Stimulated activated CD4-positive, alpha-beta T cell treated with anti-CD3 and anti-CD28 coated beads, Interleukin-12 subunit alpha, Interleukin-12 subunit beta, amount 100 ng/mL, for 48 hours (primary cell): ENCODE results near the gene PNLIPRP2.

Source experiments
- DNase-seq, 3 donors: peaks; one replicate each; pipeline ENCODE4 v3.0.0-alpha.2; 2020; ENCODE audit warnings: low read depth in 2 of 3, low spot score in 1 of 3

PNLIPRP2 gene

DNA sequence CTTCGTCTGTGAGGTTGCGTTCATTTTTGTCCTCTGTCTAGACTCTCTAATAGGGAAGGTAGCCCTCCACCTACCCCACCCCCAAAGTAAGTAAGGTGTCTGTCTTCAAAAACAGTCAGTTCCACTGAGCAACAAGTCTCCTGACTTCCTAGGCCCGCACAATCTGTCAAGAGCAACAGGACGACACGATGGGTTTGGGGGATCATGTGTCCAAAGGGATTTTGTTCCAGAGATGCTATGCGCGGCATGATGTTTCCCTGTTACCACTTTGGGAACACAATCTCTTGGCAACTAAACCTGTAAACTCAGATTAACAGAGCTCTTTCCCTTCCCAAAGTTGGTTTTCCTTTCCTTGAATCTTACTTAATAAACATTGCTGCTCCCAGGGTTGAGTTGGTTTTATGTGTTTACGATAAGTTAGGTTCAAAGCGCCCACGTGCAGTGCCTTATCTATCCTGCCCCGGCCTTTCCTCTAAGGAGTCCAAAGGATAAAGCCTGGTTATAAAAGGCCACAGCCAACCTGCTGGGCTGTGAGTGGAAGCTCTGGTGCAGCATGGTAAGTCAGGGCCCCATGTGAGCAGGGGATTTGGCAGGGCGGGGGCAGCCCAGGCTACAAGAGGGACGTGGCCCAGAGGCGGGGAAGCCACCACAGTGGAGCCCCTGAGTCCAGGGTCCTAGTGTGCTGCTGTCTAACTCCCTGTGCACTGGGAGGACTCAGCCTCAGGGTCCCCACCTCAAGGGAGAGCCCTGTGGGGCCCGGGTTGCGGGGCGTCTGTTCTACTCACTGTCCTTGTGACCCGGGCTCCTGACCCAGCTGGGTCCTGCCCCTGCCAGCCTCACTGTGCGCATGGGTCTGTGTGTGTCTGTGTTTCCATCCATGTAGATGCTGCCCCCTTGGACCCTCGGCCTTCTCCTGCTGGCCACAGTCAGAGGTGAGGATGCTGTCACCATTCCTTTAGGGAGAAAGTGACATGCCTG, at the start of gene PNLIPRP2:
Gene PNLIPRP2 (plus strand): TSS at position 531 of the 978 bp plus-strand sequence.
- DNase-seq, result no peak

DNA sequence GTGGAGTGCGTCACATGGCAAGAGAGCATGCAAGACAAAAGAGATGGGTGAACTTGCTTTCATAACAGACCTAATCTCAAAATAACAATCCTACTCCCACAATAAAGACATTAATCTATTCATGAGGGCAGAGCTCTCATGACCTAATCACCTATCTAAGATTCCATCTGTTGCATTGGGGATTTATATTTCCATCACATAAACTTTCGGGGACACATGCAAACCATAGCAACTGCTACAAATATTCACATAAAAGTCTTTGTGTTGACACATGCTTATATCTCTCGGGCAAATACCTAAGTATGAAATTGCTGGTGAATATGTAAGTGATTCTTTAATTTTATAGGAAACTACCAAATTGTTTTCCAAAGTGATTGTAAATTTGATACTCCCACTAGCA, 46.0 kb upstream of the PNLIPRP2 start:
- no peak for DNase-seq

DNA sequence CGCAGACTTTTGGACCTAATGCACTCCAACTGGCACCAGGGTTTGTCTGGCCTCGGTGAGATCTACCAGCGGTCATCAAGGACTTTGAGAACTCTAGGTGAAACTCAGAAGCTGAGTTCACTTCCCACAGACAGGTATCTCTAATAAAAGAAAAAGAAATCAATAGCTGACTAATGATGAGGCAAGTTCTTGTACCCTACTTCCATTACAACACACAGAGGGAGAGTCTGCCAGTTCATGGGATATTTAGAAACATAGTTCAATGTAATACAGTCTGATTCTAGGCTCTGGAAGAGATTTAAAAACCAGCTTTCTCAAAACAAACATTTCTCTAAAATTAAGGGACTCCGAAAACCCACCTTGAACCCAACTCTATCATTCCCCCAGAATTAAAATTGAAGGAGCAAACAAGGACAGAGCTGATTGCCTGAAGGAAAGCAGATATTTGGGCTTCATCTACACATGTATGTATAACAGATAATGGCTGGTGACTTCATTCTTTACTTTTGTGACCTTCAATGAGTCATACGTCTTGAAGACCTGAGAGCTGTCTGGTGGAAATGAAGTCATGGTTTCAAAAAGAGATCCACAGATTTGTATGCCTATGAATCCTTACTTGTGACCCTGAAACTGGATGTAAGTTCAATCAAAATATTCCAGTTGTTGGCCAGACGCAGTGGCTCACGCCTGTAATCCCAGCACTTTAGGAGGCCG, 32.7 kb upstream of the PNLIPRP2 start:
- DNase-seq, result no peak

DNA sequence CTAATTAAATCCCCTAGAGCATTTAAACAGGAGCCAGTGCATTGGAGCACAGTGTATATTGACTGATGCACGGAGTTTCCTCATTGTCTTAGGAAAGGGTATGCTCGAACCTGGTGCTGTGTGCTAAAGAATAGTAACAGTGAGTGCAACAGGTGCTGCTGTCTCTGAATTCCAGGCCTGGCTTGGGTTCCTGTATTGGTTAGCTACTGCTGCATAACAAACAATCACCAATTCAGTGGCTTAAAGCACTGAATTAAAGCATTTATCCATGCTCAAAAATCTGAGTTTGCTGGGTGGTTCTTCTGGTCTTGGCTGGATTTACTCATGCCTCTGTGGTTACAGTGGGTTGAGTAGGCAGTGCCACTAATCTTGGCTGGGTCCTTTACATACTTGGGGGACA, 31.8 kb upstream of the PNLIPRP2 start:
- no peak for DNase-seq

DNA sequence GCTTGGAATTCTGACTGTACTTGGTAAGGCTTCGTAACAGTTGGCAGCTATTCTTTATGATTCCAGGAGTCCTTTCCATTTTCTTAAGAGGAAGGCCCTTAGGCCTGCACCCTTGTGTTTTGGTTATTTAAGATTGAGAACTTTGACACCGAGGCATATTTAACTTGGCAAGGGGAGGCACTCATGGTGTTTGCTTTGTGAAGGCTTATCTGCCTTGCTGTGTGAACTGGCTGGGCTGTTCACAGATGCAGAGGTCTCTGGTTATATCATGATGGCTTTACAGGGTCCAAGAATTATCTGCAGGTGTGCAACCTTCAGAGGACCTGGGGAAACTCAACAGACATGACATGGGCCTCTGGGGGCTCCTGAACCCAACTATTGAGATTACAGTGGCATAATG, 30.8 kb upstream of the PNLIPRP2 start:
- DNase-seq, result no peak

DNA sequence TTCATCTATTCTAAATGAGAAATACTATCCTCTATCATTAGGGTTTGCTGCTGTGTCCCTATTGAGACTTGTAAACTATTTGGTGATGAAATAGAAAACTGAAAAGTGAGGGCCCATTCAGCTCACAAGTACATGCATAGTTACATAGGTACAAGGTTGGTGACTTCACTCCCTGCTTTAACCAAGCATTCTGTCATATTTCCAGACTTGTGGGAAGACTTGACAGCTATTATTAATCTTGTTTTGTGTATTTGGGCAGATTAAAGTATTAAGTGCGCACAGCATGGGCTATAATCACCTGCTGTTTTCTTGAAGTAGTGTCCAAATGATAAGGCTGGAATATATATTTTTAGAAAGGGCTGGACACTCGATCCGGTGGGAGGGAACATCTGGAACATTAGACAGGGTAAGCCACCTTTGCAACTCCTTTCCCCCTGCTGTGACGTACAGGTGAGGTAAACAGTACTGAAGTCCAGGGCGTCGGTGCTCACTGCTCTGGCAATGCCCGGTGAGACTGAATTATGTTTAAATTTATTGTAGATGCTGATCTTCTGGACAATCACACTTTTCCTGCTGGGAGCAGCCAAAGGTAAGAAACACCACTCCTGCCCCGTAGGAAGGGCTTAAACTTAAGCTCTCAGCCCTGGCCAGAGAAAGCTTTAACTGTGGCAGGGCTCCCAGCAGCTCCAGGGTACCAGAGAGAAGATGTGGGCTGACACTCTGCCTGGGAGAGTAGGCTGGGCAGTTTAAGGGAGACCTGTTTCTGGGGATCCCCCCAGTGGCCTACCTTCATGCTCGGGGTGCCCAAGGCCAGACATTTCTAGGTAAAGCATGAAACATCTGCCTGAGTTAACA, 29.9 kb upstream of the PNLIPRP2 start, which contains the start of gene PNLIPRP1:
Gene PNLIPRP1 (plus strand): TSS at position 370 of the 855 bp plus-strand sequence. CDS start 171 bp downstream, at position 541.
- DNase-seq, result no peak

DNA sequence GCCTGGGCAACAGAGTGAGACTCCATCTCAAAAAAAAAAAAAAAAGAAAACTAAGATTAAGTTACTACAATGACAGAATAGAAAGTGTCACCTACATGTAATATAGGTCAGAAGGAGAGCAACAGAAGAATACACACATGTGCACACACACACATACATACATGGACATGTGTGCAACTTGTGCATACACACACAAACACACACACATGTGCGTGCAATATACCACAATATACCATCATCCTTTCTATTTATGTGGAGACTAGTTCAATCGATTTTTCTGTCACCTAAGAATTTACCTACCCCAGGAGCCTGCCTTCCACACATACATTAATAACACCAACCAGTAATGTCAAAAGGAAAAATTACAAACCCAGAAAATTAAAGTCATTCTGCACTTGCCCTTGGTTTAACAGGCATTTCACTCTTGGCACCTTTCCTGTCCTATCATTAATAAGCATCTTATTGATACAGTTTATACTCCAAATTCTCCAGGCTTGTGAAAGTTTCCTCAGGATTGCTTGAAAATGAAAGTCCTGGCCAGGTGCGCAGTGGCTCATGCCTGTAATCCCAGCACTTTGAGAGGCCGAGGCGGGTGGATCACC, 27.5 kb upstream of the PNLIPRP2 start:
- DNase-seq, result no peak

DNA sequence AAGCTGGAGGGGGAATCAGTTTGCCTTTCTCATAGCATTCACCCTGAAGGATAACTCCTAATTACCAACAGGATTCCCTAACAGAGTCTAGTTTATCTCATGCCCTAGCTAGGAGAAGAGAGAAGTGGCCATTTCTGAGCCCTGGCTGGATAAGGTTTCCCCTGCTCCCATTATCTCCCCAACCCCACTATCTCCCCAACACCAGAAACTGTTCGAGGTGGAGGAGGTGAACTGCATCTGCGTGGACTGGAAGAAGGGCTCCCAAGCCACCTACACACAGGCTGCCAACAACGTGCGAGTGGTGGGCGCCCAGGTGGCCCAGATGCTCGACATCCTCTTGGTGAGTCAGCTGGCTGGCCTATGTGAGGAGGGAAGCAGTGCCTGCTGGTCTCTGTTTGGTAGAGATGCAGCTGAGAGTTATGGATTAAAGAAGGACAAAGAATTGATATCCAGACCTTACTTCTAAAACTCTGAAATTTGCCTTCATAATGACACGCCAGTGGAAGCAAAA, 26.2 kb upstream of the PNLIPRP2 start:
- no peak for DNase-seq

DNA sequence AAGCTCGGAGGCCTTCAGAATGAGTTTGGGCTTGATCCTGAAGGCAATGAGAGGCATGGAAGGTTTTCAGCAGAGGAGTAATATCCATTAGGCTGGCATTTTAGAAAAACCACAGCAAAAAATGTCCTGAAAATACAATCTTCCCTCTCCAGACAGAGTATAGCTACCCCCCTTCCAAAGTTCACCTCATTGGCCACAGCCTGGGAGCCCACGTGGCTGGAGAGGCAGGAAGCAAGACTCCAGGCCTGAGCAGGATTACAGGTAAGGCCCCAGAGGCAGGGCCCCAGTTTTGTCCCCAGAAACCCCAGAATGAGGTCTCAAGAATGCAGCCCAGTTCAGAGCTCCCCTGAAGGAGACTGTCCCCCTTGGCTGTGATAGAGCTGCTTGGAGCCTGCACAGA, 24.7 kb upstream of the PNLIPRP2 start:
- DNase-seq, result no peak

DNA sequence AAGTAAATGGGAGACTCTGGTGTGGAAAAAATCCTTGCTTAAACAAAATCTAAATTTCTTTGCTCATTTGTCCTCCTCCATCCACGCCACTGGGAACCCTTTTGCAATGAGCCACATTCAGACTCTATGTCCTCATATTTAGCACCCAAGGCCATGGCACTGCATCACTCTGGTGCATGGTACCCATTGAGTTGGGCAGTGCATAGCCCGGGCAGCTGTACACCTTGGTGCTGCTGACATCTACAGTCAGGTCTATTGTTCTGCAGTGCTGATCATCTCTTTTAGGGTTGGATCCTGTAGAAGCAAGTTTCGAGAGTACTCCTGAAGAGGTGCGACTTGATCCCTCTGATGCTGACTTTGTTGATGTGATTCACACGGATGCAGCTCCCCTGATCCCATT, 23.2 kb upstream of the PNLIPRP2 start:
- DNase-seq, result no peak

DNA sequence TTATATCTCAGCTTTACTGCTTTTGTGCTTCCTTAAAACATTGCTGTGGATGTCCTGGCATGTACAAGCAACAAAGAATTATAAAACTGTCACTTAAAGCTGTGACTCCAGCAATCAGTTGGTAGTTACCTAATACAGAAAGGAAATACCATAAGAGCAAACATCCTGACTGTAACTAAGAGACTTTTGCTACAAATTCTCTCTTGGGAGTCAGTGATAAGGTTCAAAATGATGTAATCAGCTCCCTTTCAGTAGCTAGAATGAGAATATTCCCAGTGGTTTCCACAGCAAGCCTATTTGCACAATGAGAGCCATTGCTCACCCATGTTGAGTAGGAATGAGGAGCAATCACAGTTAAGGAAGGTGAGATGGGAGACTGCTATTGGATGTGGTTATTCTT, 22.4 kb upstream of the PNLIPRP2 start:
- DNase-seq, result no peak

DNA sequence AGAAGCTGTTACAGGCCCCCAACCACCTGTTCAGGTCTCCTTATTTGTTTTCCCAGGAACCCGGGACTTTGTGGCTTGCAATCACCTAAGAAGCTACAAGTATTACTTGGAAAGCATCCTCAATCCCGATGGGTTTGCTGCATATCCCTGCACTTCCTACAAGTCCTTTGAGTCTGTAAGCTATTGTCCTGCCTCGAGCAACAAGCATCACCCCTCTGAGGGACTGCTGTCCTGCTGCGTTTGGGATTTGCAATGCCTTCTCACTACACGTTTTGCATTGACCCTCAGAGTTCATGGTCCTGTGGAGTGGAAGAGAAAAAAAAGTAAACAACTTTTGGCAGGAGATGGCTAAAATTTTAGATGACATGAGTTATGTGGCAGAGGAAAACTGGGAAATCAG, 20.8 kb upstream of the PNLIPRP2 start:
- no peak for DNase-seq

DNA sequence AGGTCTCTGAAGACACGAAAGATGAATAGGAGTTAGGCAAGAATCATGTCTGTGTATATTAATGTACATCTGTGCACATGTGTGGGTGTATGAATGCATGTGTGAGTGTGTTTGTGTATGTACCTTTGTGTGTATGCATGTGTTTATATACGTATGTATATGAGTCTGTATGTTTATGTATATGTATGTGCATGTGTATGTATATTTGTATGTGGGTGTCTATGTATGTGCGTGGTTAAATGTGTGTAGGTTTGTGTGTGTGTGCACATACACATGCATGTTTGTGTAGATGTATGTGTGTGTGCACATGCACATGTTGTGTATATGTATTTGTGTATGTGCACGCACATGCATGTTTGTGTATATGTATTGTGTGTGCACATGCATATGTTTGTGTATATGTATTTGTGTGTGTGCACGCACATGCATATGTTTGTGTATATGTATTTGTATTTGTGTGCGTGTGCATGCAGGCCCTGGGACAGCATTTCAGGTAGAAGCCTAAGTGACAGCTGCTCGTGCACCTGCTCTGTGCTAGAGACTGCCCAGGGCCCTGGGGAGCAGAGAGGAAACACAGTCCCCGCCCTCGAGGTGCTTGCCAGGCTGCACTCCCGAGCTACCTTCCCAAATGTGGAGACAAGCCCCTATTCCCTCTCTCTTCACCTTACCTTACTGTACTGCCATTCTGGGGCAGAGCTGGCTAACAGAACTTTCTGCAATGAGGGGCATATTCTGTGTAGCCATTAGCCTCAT, 17.9 kb upstream of the PNLIPRP2 start:
- no peak for DNase-seq

DNA sequence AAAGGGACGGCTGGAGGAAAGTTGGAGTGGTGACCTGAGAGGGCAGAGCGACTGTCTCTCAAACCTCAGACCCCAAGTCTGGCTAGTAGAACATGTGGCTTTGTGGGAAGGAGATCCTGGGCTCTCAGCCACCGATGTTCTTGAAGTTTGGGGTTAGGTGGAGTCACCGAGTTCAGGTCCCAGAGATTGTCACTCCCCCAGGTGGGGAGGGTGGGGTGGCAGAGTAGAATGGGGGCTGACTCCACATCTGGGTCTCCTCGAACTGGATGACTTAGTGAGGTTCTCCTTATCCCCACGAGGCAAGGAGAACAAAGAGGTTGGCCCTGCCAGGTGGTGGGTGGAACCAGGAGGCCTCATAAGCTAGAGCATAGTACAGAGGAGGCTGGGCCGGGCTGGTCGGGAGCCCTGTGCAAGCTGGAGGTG, 14.7 kb upstream of the PNLIPRP2 start:
- DNase-seq, result no peak

DNA sequence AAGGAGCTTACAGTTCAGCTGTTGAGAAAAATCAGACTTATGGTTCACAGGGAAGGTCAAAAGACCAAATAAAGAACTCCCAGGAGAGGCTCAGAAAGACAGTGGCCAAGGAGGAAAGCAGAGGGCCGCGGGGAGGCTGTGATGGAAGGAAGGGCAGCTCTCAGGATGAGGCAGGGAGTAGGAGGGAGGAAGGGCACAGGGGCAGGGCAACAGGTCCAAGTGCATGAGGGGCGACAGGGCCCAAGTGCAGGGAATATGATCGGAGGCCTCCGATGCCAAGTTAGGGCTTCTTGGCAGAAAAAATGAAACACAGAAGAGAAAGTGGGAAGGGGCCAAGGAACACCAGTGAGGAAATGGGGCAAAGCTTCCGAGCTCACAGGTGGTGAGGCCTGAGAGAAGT, 13.4 kb upstream of the PNLIPRP2 start:
- DNase-seq, result no peak

DNA sequence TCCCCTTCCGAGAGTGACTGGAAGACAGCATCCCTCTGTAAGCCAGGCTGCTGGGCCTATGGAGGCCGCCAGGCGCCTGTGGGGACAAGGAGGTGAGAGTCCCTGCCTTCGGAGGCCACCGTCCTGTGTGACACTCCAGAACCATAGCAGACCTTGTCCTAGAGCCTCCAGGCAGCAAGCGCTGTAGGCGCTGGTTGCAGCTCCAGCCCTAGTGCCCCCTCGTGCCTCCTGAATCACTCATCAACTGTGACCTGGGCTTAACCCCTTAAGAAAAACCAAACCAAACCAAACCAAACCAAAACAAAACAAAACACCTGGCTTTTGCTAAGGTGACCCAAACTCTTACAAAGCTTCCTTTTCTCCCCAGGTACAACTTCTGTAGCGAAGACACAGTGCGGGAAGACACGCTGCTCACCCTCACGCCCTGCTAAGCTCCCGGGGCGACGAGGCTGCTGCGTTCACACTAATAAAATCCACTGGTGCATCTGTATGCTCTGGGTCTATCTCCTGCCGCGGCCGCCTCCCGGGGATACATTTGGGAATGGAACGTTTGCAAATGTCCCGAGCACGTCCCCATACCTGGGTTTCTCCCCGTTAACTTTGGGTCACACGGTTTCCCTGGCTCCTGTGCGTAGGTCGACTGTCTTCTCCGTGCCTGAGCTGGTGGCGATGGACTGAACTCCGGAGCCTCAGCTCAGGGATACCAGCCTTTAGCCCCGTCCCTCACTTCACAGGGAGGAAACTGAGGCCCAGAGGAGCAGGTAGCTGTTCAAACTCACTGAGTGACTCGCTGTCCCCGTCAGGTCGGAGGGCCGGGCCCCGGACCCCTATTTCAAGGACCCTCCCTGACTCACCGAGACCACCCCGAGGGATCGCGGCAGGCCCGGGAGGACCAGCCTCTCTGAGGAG, 11.8 kb upstream of the PNLIPRP2 start:
- DNase-seq, result no peak

DNA sequence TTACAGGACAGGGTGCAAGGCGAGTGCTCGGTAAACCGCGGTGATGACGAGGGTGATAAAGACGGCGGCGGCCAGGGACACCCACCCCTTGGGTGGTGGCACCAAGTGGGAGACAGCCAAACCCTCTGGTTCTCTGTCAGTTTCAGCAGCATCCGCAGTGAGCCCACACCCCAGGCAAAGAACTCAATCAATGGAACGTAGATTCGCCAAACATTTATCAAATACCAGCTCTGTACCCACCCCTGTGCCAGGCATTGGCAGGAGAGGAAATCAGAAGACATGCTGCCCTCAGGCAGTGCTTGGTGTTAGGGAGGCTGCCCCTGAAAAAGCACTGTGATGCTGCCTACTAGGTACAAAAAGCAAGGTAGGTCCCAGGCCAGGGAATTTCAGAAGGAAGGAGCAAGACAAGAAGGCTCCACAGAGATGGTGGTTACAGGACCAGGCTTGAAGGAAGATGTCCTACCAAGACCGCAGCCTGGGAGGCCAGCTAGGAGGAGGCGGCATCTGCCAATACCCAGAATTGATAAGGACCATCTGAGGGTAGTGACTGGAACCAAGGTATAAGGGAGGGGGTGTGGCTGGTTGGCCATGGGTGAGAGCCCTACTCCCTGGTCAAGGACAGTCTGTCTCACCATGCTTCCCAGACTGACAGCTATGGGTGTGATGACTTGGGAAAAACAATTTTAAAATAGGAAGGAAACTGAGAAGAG, 10.2 kb upstream of the PNLIPRP2 start:
- no peak for DNase-seq

DNA sequence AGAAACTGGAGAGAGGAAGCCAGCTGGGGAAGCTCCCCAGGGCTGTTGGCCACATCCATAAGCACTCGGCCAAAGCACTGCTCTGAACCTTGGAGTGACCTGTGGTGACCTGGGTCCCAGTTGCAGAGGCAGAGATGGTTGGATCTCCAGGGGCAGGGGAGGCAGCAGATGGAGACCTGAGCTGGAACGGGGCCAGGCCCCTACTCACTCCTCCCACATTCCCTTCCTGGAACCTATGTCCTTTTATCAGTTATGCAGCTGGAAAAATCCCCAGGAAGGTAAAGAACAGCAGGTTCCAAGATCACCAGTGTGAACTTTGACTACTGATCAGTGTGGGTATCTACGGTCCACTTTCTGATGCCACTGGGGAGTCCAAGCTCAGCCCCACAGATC, 9.6 kb upstream of the PNLIPRP2 start:
- no peak for DNase-seq
